Adrenal gland (tissue), 5 donors: ENCODE measurements around the gene MAP3K15.

ENCODE experiments used
- CTCF ChIP-seq, 6 experiments: fragments of 450-650 bp in 4 of 6; fragments of 200-600 bp in 2 of 6; sonication (generic) in 1 of 6; IDR thresholded peaks; 1 replicate in 5 of 6; 2 replicates in 1 of 6; pipeline versions ENCODE4 v1.5.1 to v1.8.0; 2016 to 2021; ENCODE audit warnings: antibody characterized with exemption in 6 of 6, mild to moderate bottlenecking in 2 of 6, moderate library complexity in 1 of 6
- POLR2A ChIP-seq, 2 donors: fragments of 450-650 bp; IDR thresholded peaks; one replicate each; pipeline ENCODE4 v1.6.1; 2017; ENCODE audit warnings: antibody characterized with exemption in 2 of 2, mild to moderate bottlenecking in 2 of 2, moderate library complexity in 1 of 2
- donor health status: DM: no; HTN: no; CAD: no.

- TF ChIP-seq CTCF (IDR thresholded peaks at IDR 0.05) (no peak), POLR2A (IDR thresholded peaks at IDR 0.05) (no peak)
Observed at GRCh38 chrX:19386679-19387078, 128.6 kb downstream of the MAP3K15 start.
